IPS DF 4.7 (cell line): ENCODE data around the gene FAM83D.

Experiments
- DNase-seq: peaks from one replicate; pipeline ENCODE4 v3.0.0-alpha.2; 2013; ENCODE audit warnings: low spot score; ENCODE audit errors: extremely low read depth

The FAM83D gene

GRCh38 chr20:38895098-38895949 is 30.9 kb upstream of the FAM83D start:
- no peak for DNase-seq

- DNase-seq: no peak
Observed at GRCh38 chr20:38896009-38896594, 30.1 kb upstream of the FAM83D start.

- DNase-seq: no peak
Observed at GRCh38 chr20:38897267-38897666, 28.9 kb upstream of the FAM83D start.

- DNase-seq: no peak
Observed at GRCh38 chr20:38900606-38901005, 25.6 kb upstream of the FAM83D start.

- no peak for DNase-seq
Observed at GRCh38 chr20:38902601-38903000, 23.6 kb upstream of the FAM83D start.

DNA sequence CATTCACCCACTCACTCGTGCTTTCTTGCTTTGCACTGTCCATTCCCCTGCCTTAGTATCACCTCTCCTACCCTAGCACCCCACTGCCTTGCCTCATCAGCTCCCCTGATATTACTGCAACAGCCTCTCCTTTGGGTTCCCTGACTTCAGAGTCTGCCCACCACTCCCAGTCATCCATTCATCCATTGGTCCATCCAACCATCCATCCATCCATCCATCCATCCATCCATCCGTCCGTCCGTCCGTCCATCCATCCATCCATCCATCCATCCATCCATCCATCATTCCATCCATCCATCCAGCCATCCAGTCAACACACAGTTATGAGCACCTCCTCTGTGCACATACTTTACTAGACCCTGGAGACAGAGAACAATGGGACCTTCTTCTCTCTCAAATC is 22.9 kb upstream of the FAM83D start:
- DNase-seq: no peak

DNA sequence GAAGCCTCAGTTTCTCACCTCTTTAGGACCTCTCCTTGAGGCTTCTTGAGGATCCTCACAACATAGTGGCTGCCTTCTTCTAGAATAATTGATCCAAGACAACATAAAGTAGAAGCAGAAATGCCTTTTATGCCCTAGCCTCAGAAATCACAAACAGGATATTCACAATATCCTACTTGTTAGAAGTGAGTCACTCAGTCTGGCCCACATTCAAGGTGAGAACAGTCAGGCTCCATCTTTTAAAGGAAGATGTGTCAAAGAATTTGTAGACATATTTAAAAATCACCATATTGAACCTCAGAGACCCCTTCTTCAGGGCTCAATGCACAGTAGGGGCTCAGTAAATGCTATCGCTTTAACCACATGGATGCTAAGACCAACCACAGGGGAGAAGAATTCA is 20.8 kb upstream of the FAM83D start:
- no peak for DNase-seq

GRCh38 chr20:38907918-38908677 is 18.1 kb upstream of the FAM83D start:
- no peak for DNase-seq

DNA sequence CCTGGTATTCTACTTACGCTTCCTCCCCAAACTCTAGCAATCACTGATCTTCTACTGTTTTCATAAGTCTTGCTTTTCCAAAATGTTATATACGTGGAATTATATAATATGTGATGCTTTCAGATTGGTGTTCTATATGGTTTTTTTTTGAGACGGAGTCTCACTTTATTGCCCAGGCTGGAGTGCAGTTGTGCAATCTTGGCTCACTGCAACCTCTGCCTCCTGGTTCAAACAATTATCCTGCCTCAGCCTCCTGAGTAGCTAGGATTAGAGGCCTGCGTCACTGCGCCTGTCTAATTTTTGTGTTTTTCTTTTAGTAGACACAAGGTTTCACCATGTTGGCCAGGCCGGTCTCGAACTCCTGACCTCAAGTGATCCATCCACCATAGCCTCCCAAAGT is 10.9 kb upstream of the FAM83D start:
- no peak for DNase-seq

DNA sequence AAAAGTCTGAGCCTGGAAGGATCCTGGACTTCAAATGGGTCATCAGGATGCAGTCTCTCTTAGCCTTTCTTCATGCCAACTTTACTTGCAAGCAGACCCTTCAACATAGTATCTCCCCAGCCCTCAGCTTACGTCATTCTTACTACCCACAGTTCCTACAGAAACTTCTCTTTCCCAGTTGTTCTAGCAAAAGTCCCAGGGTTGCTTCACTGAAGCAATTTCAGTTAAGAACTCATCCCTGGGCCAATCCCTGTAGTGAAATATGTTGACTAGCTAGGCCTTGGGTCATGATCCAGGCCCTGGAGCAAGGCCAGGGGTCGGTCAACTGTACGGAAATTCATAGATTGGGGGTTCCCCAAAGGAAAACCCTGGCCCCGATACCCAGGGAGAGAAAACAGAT is 8.6 kb upstream of the FAM83D start:
- DNase-seq: no peak

DNA sequence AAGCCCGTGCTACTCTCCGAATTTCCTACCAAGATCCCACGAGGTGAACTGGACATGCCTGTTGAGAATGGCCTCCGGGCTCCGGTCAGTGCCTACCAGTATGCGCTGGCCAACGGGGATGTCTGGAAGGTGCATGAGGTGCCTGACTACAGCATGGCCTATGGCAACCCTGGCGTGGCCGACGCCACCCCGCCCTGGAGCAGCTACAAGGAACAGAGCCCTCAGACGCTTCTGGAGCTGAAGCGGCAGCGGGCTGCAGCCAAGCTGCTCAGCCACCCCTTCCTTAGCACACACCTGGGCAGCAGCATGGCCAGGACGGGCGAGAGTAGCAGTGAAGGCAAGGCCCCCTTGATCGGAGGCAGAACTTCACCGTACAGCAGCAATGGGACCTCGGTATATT is 8.0 kb upstream of the FAM83D start:
- no peak for DNase-seq

GRCh38 chr20:38919683-38920082 is 6.5 kb upstream of the FAM83D start:
- DNase-seq: no peak

GRCh38 chr20:38920411-38920810 is 5.8 kb upstream of the FAM83D start:
- DNase-seq: no peak

DNA sequence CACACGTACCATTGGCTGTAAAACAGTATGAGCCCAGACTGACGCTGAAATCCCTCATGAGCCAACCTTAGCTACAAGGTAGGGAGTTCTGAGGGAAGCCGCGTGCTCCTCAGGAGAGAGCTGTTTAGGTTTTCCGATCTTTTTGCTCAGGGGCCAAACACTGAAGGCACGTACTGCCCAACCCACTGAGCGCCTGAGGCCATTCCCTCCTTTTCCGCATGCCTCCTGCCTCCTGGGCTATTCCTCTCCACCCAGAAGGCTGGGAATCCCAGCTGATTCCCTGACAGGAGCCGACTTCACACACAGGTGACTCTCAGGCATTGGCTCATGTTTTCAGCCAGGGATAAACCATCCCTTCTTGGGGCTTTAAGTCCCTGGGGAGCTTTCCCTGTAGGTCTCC is 5.4 kb upstream of the FAM83D start:
- DNase-seq: no peak

- no peak for DNase-seq
Observed at GRCh38 chr20:38924718-38925117, 1.5 kb upstream of the FAM83D start.

DNA sequence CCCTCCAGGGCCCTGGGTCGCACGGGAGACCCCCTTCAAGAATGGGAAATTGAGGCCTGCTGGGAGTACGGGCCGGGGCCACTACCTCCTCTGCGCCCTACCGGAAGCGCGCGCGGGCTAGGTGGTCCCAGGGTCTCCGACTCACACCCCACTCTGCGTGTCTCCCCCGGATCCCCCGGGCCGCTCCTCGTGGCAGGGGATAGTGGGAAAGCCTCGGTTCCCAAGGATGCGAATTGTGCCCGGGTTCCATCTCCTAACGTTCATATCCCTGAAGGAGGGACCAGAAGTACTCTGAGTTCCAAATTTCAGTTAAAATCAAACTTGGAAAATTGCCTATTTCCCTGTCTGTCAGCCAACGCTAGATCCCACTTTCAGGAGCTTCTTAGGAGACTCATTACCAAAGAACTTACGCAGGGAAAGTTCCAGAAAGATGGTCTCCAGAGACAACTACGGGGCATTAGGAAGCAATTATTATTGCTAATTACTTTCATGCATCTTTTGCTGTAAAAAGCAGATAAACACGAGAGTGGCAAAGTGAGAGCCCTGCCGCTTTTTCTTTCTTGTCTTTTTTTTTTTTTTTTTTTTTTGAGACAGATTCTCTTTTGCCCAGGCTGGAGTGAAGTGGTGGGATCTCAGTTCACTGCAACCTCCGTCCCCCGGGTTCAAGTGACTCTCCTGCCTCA is 858 bp downstream of the FAM83D start:
- DNase-seq: no peak

- no peak for DNase-seq
Observed at GRCh38 chr20:38927902-38928578, 1.8 kb downstream of the FAM83D start.

GRCh38 chr20:38930242-38930569 is 4.0 kb downstream of the FAM83D start:
- no peak for DNase-seq

- no peak for DNase-seq
Observed at GRCh38 chr20:38931984-38932383, 5.8 kb downstream of the FAM83D start.

- no peak for DNase-seq
Observed at GRCh38 chr20:38932457-38933120, 6.4 kb downstream of the FAM83D start.

- DNase-seq: no peak
Observed at GRCh38 chr20:38934530-38934929, 8.3 kb downstream of the FAM83D start.
